T follicular helper cell (primary cell): Measurements from ENCODE around the gene ARHGEF10L.

ENCODE experiments used
- DNase-seq: peaks from one replicate; pipeline ENCODE4 v3.0.0-alpha.2; 2020; ENCODE audit warnings: low read depth

Gene ARHGEF10L

DNA sequence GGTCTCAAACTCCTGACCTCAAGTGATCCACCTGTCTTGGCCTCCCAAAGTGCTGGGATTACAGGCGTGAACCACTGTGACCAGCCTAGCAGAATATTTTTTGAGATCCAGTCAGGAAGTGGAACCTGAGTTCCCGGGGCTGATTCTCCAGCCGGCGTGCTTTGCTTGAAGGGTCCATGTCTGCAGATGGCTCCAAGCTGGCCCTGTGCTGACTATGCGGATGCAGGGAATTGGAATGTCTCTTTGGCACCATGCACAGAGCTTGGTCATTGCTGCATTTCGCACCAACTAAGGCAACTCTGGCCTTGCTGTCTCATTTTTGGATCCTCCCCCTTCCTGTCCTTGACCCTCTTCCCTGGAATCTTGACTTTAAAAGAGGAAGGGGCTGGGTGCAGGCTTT lies 28.1 kb downstream of the ARHGEF10L start:
- DNase-seq, result no peak

DNA sequence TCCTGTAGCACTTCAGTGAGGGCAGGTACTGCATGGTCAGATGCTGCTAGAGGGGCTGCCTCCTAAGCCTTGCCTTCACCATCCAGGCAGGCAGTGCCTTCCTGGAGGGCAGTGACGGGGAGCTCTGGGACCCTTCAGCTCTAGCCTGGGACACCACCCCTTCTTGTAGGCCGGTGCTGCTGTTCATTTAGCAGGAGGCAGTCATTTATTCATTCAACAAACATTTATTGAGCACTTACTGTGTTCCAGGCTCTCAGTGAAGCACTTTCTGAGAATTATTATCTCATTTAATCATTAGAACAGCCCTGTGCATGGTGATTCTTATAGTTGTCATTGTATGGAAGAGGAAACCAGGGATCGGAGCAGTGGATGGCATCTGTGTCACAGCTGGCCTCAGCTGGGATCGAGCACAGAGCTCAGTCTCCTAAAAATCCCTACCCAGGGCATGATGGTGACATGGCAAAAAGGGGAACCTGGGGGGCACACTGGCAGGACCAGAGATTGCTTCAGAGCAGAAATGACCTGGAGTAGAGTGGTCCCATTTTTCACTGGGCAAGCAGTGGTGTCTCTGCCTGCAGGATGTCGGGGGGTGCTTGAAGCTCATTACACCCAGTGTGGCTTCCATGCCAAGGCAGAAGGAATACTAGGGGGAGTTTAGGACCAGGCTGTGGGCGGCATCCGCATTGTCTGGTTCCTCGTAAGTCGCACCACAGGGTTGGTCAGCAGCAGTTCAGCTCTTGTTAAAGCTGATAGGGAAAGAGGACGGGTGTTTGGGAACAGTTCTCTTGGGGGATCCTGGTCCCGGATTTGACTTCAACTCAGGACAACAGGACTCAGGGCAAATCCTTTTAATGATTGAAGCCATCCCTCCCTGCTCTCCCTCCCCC lies 28.8 kb downstream of the ARHGEF10L start:
- DNase-seq, result no peak

DNA sequence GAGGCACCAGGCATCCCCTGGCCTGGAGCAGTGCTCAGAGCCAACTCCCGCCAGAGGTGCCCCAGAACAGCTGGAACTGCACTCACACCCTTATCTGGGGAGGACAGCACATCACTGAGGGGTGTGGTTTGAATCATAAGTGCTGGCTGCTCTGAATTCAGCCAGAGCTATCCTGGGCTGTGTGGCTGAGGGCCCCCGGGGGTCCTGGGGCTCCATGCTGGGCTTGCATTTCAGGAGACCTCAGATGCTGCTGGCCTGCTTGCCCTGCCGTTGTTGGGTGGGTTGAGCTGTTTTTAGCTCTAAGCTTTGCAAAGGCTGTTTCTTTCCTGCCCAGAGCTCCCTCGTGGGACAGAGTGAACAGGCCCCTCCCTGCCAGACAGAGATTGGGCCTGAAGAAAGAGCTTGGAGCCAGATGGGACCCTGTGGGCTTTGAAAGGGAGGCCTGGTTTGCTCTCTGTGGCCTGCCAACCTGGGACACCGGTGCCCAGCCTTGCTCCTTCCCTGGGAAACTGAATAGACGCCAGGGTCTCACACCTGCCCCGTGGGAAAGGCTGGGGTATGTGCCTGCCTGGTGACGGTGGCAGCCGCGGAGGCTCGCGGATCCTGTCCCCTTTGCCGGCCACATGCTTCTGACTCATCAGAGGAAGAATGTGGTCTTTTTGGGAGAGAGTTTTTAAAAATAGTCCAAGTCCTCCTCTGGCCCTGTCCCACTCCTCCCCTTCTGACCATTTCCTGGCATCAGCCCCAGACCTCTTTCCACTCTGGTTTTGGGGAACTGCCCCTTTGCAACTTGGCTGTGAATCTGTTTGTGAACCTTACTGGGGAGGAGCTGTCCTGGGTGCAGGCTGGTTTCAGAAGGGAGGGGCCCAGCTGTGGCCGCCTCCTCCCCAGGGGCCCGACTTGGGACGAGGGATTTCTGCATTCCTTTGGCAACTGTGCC lies 30.0 kb downstream of the ARHGEF10L start:
- DNase-seq, result no peak

DNA sequence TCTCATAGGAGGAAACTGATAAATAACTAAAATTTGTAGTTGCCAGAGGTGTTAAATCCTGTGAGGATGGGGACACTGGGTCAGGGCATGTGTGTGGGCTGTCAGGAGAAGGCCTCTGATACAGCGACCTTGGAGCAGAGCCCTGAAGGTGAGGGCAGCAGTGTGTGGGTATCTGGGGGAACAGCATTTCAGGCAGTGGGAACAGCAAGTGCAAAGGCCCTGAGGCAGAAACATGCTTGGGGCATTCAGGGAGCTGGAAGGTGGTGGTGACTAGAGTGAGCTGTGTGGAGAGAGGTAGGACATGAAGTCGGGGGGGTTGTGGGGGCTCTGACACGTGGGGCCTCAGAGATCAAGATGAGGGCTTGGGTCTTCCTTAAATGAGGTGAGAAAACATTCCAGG lies 30.7 kb downstream of the ARHGEF10L start:
- no peak for DNase-seq

DNA sequence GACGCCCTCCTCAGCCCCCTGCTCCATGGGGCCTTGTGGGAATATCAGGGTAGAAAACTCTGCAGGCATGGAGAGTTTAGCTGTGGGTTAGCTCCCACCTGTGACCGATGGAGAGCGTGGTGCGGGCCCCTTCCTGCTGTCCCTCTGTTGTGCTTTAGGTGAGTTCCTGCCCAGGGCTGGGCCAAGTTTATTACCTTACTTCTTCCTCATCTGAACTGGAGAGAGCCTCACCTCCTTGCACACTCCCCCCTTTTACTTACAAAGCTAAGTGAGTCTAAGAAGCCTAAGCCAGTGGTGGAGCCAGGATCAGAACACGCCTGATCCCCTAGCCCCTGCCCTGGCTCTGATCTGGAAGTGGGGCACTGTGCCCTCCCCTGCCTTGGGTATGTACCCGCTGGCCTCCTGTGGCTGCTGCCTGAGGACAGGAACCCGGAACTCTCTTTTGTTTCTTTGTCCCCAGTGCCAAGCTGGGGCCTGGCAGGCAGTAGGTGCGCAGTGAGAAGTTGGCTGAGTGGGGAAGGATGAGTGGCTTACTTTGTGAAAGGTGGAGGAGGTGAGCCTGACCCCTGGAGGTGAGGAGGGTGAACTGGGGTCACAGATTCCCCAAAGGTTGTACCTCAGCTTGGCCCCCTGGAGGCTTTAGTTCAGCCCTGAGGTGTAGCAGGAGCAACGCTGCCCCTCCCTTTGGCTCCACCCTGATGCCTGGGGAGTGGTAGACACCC lies 32.9 kb downstream of the ARHGEF10L start:
- no peak for DNase-seq

DNA sequence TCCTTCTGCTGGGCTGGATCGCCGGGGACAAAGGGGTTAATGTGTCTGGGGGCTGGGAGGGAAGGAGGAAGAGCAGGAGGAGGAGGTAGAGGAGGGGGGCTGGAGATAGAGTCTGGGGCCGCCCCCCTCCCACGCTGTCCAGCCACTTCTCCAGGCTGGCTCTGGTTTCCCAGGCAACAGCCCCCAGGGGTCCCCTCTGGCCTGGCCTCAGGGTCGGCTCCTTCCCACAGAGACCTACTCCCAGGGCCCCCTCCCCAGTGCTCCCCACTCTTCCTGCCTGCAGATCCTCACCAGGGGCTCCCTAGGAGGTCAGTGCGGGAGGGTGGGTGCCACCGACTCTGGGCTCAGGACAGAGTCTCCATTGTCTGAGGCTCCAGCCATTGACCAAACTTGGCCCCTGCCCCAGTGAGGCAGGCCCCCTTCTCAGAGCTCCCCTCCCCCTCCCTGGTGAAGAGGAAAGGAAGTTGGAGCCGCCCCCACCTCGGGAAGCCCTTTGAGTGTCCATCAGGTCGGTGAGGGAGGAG lies 34.1 kb downstream of the ARHGEF10L start:
- DNase-seq, result no peak

DNA sequence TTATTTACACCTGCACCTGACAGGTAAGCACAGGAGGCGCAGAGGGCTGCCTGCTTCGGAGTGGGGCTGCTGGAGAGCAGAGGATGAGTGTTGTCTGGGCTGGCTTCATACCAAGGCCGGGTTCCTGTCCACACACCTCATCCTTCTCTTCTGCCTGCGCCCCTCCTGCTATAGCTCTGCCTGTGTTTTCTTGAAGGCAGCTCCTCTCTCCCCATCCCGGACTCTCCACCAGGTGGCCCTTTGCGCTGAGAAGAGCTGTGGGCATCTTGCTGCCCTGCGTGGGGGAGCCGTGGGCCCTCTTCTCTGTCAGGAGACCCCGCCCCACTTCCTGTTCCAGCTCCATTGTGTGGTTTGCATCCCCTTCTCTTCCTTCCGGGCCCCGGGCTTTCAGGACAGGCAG lies 35.0 kb downstream of the ARHGEF10L start:
- no peak for DNase-seq

DNA sequence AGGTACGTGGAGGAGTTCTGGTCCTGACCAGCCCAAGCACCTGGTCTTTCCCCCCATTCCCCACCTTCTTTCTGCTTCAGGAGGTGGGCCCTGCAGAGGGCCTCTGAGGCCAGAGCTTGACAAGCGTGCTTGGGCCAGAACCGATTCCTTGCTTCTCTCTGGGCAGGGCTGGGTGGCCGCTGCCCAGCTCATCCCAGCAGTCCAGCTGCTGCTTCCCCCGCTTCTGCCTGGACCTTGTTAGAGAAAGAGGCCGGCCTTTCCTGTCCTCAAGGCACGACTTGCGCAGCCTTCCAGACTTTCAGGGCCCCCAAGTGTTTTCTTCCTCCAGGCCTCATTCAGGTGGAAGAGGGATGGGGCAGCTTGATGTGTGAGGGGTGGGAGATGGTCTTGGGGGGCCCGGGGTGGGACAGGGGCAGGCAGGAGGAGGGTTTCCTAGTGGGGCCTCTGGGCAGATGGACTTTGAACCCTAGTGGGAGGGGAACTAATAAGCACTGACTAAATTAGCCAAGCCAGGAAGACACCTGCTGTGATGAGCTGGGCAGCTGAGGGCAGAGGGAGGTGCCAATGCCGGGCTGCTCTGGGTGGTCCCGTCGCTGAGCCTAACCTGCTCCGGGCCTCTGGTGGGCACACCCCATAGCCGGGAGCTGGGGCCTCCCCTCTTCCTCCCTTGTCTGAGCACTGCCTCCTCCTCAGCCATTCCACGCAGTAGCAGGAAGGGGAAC lies 36.5 kb downstream of the ARHGEF10L start:
- DNase-seq, result no peak

DNA sequence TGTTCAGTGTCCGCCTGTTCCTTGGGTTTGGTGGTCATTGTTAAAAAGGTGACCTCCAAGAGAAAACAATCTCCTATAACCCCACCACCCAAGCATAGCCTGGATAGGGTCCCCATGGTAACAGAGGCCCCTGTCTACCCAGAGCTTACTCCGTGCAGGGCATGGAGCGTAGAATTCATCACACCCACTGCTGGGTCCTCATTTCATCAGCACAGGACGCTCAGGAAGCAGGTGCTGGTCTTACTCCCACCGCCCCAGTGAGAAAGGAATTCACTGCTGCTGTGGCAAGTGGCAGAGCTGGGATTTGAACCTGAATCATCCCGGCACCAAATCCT lies 37.0 kb downstream of the ARHGEF10L start:
- no peak for DNase-seq

DNA sequence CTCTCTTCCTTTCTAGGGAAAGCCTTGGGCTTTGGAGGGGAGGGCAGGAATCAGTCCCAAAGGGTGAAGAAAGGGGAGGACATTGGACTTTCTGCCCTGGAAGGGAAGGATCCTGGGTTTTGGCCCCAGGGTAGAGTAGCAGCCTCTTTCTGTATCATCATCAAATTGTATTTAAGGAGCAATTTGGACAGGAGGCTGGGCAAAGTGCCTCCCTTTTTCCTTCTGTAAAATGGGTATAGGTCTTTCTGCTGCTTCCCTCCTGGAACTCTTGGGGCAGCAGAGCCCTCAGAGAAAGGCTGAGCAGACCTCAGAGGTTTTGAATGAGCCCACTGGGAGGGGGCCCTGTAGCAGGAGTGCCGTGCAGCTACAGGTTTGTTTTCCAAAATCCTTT lies 38.4 kb downstream of the ARHGEF10L start:
- DNase-seq, result no peak

DNA sequence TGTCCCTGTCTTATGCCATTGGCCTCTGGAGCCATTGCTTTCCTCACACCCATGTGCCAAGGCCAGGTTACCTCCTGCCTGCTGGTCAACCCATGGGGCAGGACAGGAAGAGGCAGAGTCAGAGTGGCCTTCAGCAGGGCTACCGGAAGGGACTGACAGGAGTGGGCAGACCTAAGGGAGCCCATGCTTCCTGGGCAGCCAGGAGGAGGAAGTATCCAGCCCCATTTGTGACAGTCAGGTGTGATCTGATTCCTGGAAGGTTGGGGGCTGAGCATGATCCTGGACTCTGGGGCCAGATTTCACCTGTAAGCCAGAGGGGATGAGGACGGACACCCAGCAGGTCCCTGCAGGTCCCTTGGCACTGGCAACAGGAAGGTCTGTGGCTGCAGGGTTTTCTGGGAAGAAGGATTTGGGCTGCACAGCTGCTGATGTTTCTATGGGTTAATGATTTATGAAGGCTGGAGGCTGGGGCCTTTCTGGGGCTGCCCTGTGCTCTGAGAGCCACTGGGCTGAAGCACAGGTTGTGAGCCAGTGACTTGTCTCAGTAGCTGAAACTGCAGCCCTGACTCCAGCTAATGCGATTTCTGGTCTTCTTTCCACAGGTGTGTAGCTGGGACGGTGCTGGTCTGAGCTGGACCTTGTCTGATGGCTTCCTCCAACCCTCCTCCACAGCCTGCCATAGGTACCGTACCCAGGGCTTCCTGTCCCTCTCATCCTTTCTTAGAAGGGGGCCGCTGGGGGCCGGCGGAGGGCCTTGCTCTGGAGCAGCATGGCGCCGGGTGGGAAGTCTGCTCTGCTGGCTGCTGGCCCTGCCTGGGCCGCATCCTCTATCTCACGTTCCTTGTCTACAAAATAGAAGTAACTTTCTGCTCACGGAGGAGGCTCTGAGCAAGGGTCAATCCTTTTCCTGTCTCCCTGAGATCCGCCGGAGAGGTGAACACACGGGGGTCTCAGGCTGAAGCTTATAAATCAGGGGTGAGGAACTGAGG lies 40.7 kb downstream of the ARHGEF10L start:
- DNase-seq, result no peak

DNA sequence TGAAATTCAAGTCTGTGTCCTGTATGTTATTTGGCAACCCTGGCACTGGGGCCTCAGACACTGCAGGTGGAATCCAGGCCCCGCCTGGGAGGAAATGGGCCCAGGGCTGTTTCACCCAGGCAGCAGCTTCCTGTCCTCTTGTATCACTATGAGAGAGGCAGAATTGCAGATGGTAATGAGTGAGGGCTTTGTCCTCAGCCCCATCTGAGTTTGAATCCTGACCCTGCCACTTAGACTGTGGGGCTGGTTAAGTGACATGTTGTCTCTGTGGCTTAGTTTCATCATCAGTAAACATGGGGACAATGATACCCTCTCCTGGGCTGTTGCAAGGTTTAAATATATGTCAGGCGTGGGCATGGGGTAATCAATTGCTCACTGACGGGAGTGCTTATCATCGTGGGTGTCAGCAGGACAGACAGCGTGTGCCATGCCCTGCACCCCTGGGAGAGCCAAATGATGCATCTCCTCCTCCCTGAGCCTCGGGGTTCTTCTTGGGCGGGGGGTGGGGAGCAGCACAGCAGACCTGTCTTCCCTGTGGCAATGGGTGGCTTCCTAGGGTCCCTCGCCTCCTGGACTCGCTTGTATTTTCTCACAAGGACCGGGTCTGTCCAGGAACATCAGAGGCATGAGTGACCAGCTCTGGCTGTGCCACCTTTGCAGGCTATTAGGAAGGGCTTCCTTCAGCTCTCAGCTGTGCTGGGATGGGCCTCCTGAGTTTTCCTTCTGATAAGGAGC lies 42.1 kb downstream of the ARHGEF10L start:
- no peak for DNase-seq

DNA sequence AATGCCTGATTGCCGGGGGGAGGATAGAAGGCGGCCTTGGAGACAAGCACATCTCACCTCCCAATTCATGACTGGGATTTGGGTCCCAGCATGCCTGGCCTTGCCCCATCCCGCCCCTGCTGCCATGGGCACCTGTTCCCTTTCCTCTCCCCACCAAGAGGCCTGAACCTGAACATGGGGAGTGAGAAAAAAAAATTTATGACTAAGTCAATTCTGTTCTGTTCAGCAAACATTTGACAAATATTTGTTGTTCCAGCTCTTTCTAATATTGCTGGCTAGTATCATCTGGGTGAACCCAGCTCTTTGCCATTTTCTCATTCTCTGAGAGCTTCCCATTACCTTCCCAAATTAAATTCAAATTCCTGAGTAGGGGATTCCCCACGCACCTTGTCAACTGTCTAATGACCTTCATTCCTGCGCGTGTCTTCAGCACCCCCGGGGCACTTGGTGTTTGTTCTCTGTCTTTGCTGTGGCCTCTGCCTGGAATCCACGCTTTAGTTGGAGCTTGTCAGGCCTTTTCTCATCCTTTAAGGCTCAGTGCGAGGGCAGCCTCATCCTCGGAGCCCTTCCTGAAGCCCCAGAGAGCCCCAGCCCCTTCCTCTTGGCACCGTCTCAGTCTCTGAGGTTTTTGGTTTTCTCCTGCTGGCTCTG lies 42.8 kb downstream of the ARHGEF10L start:
- no peak for DNase-seq

DNA sequence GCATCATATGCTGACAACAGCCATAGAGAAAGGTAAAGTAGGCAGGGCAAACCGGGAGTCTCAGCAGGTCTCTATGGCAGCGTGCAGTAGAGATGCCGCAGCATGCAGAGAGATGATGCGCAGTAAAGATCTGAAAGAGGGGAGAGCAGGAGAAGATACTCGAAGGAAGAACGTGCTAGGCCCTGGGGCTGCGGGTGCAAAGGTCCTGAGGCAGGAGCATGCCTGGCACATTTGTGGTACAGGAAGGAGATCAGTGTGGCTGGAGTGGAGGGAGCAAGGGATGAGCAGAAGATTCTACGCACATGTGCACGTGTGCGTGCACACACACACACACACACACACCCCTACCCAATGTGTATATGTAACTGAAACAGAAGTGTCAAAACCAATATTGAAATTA lies 45.0 kb downstream of the ARHGEF10L start:
- no peak for DNase-seq

DNA sequence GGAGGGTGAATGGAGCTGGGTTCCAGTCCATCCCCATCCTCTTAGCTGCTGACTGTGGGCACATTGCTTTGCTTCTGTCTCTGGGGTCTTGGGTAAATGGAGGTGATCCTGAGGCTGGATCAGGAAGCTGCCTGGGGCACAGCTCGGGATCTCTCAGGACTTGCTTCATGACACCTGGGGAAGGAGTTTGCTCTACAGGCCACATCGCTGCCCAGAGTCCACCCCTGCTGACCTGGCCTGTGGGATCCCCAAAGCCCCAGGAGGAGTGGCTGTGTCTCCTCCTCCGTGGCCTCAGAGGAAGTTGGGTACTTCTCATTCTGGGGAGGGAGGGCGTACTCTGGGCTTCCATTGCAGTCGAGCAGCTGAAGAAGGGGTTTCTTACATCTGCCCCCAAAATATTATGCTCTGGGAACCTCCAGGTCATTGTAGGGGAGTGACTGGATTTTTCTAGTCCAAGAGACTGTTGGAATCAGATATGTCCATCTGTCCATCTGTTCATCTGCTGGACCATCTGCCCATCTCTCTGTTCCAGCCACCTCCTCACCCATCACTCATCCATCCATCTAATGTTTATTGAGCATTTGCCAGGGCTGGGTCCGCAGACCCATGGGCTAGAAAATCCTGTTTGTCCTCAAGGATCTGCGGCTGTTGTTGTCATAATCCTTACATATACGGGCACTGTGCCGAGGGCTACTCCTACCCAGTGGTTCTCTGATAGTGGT lies 45.9 kb downstream of the ARHGEF10L start:
- no peak for DNase-seq

DNA sequence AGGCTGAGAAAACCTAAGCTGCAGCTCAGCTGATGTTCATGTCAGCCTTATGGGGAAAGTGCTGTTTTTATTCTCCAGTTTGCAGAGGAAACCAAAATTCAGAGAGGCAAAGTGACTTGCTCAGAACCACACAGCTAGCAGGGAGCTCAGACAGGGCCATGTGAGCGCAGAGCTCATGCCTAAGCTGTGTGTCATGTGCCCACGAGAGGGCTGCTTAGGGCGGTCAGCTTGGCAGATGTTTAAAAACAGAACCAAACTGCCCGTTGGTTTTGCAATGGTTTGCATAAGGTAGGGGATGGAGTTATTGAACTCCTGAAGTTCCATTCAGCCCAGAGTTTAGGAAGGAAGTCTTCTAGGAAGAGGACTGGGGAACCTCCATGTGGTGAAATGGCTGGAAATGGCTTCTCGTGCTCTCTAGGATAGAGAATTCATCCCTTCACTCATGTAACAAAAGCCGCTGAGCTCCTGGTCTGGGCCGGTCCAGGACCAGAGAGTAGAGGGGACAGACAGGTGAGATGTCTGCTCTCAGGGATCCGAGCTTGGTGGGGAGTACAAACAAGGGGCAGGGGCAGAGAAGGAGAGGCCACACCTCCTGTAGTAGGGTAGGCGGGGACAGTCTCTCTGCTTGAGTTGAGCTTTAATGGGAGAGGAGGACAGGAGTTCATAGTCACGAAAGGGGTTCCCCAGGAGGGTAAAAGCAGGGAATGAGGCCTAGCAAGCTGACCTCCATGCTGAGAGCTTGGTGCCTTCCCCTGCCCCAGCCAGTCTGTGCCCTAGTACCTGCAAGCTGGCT lies 46.9 kb downstream of the ARHGEF10L start:
- no peak for DNase-seq

DNA sequence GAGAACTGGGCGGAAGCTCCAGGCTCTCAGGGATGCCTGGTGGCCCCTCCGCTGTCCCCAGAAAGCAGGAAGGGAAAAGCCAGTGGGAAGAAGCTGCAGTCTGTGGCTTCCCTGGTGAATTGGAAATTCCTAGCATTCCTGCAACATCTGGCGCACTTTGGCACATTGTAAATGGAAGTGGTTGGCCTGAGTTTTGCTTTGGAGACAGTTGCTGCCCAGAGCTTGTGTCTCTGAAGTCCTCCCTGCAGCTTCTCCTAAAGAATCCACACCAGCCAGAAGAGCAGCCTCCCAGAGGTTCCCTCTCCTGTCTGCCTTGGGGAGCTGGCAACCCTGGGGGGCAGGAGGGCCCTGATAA lies 48.2 kb downstream of the ARHGEF10L start:
- no peak for DNase-seq
